HCT116 (cell line): Measurements from ENCODE around the gene ABCC2. TPM values are rescaled to one million over a fixed set of nuclear protein-coding genes. Genes with fewer than 3 reads are reported as not detected.

ENCODE experiments used
- ATAC-seq: fragments of 200-7000 bp; cut with Tn5 transposase; 2 replicates; pipeline ENCODE4 v1.9.1; 2020; ENCODE audit warnings: mild to moderate bottlenecking, moderate library complexity
- BruUV-seq: library from RNA; stranded (reverse); fragments of 400-500 nt; replicated peaks from 2 replicates; lab custom pipeline; 2021; lab: Mats Ljungman, UMichigan
- CTCF ChIA-PET: fragments of 300-600 bp; sonication (Branson Sonifier 250); formaldehyde crosslinking; loops from one replicate; lab custom pipeline; 2021; ENCODE audit warnings: antibody characterized with exemption; lab: Charles Lee
- POLR2A ChIA-PET: fragments of 300-600, 350-600 bp; sonication (Branson Sonifier 250); formaldehyde crosslinking; loops from one replicate; lab custom pipeline; 2021; ENCODE audit warnings: antibody characterized with exemption; lab: Charles Lee
- RAD21 ChIA-PET, 2 experiments: fragments of 300-600 bp; sonication (Branson Sonifier 250); formaldehyde crosslinking; loops; one replicate each; lab custom pipeline; 2023; ENCODE audit warnings: low total read pairs in 2 of 2; ENCODE audit not compliant: uncharacterized antibody in 2 of 2, unreplicated experiment in 2 of 2, low non-redundant PET in 1 of 2; lab: Charles Lee
- DNase-seq: peaks from one replicate; pipeline ENCODE4 v3.0.0-alpha.2; 2010; ENCODE audit warnings: low read depth, low spot score
- H2AFZ ChIP-seq: fragments of 200-600 bp; shearing (Covaris generic), sonication (generic); 2 replicates; pipeline ENCODE4 v1.6.1; 2017; ENCODE audit warnings: low read depth, mixed run types, mixed read lengths, antibody characterized with exemption, low read length; ENCODE audit not compliant: poor library complexity, severe bottlenecking
- H3K27ac ChIP-seq: 2 replicates; pipeline ENCODE4 v1.5.1; 2012; ENCODE audit warnings: low read depth, low read length
- H3K27me3 ChIP-seq: fragments of 200-600 bp; sonication (generic); 2 replicates; pipeline ENCODE4 v1.6.1; 2016; ENCODE audit warnings: mixed run types, low read length, mixed read lengths; ENCODE audit not compliant: insufficient read depth
- H3K36me3 ChIP-seq, 2 experiments: fragments of 200-500 bp in 1 of 2; fragments of 200-600 bp in 1 of 2; sonication (Bioruptor generic) in 1 of 2; sonication (generic) in 1 of 2; 2 replicates each; pipeline versions ENCODE4 v1.5.1 to v1.6.1; 2014 to 2016; ENCODE audit warnings: low read length in 2 of 2, inconsistent platforms in 1 of 2, mixed read lengths in 1 of 2, mixed run types in 1 of 2; ENCODE audit not compliant: insufficient read depth in 2 of 2, control insufficient read depth in 1 of 2
- H3K4me1 ChIP-seq, 2 experiments: fragments of 200-600 bp in 1 of 2; sonication (generic) in 1 of 2; 2 replicates each; pipeline versions ENCODE4 v1.5.1 to v1.6.1; 2012 to 2017; ENCODE audit warnings: low read length in 2 of 2, inconsistent platforms in 1 of 2, mild to moderate bottlenecking in 1 of 2, mixed read lengths in 1 of 2, mixed run types in 1 of 2, moderate library complexity in 1 of 2; ENCODE audit not compliant: insufficient read depth in 2 of 2, control insufficient read depth in 1 of 2
- H3K4me2 ChIP-seq: fragments of 200-600 bp; sonication (generic); 2 replicates; pipeline ENCODE4 v1.6.1; 2017; ENCODE audit warnings: mixed run types, low read length, mixed read lengths
- H3K4me3 ChIP-seq, 2 experiments: fragments of 200-600 bp in 1 of 2; sonication (generic) in 1 of 2; replicated peaks in 1 of 2; 2 replicates each; pipeline ENCODE4 v1.5.1; 2011 to 2016; ENCODE audit warnings: low read length in 2 of 2, control low read depth in 1 of 2, low read depth in 1 of 2, mild to moderate bottlenecking in 1 of 2, mixed read lengths in 1 of 2, mixed run types in 1 of 2
- H3K79me2 ChIP-seq: fragments of 200-600 bp; sonication (generic); 2 replicates; pipeline ENCODE4 v1.6.1; 2017; ENCODE audit warnings: mild to moderate bottlenecking, mixed run types, low read length, moderate library complexity, mixed read lengths; ENCODE audit not compliant: insufficient read depth
- H3K9ac ChIP-seq: fragments of 200-600 bp; sonication (generic); 2 replicates; pipeline ENCODE4 v1.6.1; 2016; ENCODE audit warnings: low read length, mixed read lengths
- H3K9me2 ChIP-seq: fragments of 200-600 bp; sonication (generic), shearing (Covaris generic); 2 replicates; pipeline ENCODE4 v1.6.1; 2017; ENCODE audit warnings: mixed run types, mild to moderate bottlenecking, moderate library complexity; ENCODE audit not compliant: insufficient read depth
- H3K9me3 ChIP-seq, 2 experiments: fragments of 200-500 bp in 1 of 2; fragments of 200-600 bp in 1 of 2; sonication (Bioruptor generic) in 1 of 2; sonication (generic) in 1 of 2; 2 replicates each; pipeline ENCODE4 v1.6.1; 2014 to 2017; ENCODE audit warnings: low read length in 2 of 2, mixed read lengths in 2 of 2, inconsistent platforms in 1 of 2, low read depth in 1 of 2, mild to moderate bottlenecking in 1 of 2, mixed run types in 1 of 2, moderate library complexity in 1 of 2; ENCODE audit not compliant: control insufficient read depth in 1 of 2, insufficient read depth in 1 of 2
- H4K20me1 ChIP-seq: fragments of 200-600 bp; sonication (generic), shearing (Covaris generic); 2 replicates; pipeline ENCODE4 v1.6.1; 2017; ENCODE audit warnings: mixed run types, mild to moderate bottlenecking, moderate library complexity; ENCODE audit not compliant: insufficient read depth
- CEBPB ChIP-seq: IDR thresholded peaks from 2 replicates; pipeline ENCODE4 v1.6.1; 2012; ENCODE audit warnings: low read depth
- EGR1 ChIP-seq: IDR thresholded peaks from 2 replicates; pipeline ENCODE4 v1.6.1; 2012; ENCODE audit warnings: low read depth
- ELF1 ChIP-seq: IDR thresholded peaks from 2 replicates; pipeline ENCODE4 v1.6.1; 2012; ENCODE audit warnings: low read depth, borderline replicate concordance
- EZH2phosphoT487 ChIP-seq: fragments of 200-600 bp; IDR thresholded peaks from 2 replicates; pipeline ENCODE4 v1.6.1; 2018; ENCODE audit warnings: antibody characterized with exemption, borderline replicate concordance
- FOSL1 ChIP-seq: IDR thresholded peaks from 2 replicates; pipeline ENCODE4 v1.6.1; 2012; ENCODE audit warnings: low read depth
- JUND ChIP-seq: IDR thresholded peaks from 2 replicates; pipeline ENCODE4 v1.6.1; 2012
- POLR2AphosphoS5 ChIP-seq: IDR thresholded peaks from 2 replicates; pipeline ENCODE4 v1.6.1; 2011; ENCODE audit warnings: mild to moderate bottlenecking, low read depth, low read length, moderate library complexity
- SIN3A ChIP-seq: IDR thresholded peaks from 2 replicates; pipeline ENCODE4 v1.6.1; 2012; ENCODE audit warnings: low read depth
- SRF ChIP-seq: IDR thresholded peaks from 2 replicates; pipeline ENCODE4 v1.6.1; 2012; ENCODE audit warnings: low read depth
- YY1 ChIP-seq: IDR thresholded peaks from 2 replicates; pipeline ENCODE4 v1.6.1; 2011; ENCODE audit warnings: low read length, low read depth, moderate library complexity, mild to moderate bottlenecking; ENCODE audit not compliant: insufficient replicate concordance; ENCODE audit errors: extremely low read depth
- ZFX ChIP-seq: fragments of 450-650 bp; IDR thresholded peaks from 2 replicates; pipeline ENCODE4 v1.6.1; 2017
- ZNF274 ChIP-seq: fragments of 200-500 bp; sonication (Bioruptor generic); IDR thresholded peaks from 2 replicates; pipeline ENCODE4 v1.6.1; 2014; ENCODE audit warnings: mild to moderate bottlenecking, low read depth, low read length, inconsistent platforms
- intact Hi-C: fragments of 100-400 bp; cut with micrococcal nuclease; formaldehyde crosslinking; loops from 2 replicates; pipeline ENCODE4 v1.10.0; 2022
- total RNA-seq: library from RNA; stranded (reverse); gene quantifications from one replicate; pipeline ENCODE4 v1.2.1, GENCODE V29; 2021; ENCODE audit not compliant: unreplicated experiment
- TF ChIP-seq, protein P1 (sequence below): IDR thresholded peaks from 2 replicates; pipeline ENCODE4 v1.6.1; 2012
- TF ChIP-seq, protein P2 (sequence below): IDR thresholded peaks from 2 replicates; pipeline ENCODE4 v1.6.1; 2012
- TF ChIP-seq, protein P3 (sequence below): IDR thresholded peaks from 2 replicates; pipeline ENCODE4 v1.6.1; 2011; ENCODE audit warnings: mild to moderate bottlenecking, low read length, moderate library complexity; ENCODE audit not compliant: insufficient replicate concordance; ENCODE audit errors: extremely low read depth
- TF ChIP-seq, protein P4 (sequence below), 3 experiments: fragments of 200-600 bp in 1 of 3; sonication (generic) in 1 of 3; IDR thresholded peaks in 2 of 3; conservative IDR thresholded peaks in 1 of 3; 2 replicates each; pipeline ENCODE4 v1.5.1; 2012 to 2017; ENCODE audit warnings: low read depth in 2 of 3, low read length in 2 of 3, antibody characterized with exemption in 1 of 3, borderline replicate concordance in 1 of 3, control low read depth in 1 of 3, mild to moderate bottlenecking in 1 of 3, mixed read lengths in 1 of 3, mixed run types in 1 of 3, moderate library complexity in 1 of 3; ENCODE audit not compliant: insufficient read depth in 1 of 3

Gene ABCC2
- total RNA-seq, 1 experiment from 2014 or later: 88.2 TPM

DNA sequence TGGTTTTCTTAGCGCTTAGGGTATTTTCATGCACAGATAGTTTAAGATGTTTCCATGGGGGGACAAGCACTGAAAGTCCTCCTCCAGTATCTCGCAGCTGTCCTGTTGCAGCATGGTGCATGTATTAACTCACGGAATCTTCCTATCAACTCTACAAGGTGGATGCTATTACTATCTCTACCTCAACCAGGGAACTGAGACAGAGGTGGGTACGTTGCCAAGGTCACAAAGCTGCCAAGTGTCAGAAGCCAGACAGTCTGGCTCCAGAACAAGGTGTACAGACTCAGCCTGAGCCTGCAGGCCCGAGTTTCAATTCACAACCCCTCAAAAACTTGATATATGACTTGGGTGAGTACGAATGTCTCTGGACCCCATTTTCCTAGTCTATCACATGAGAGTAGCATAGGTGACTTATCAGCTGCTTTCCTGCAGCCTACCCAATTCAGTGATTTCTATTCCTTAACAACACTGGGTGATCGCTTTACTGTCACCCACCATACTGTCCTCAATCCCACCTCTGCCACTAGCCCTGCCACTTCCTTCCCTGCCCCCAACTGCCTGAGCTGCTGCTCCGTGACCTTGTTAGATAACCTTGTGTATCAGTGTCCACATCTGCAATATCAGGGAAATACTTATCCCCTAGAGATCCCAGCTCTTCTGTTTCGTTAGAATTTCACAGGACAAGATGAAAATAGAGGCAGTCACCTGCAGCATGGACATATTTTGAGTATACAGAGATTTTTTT lies 92.1 kb downstream of the ABCC2 start:
- ATAC-seq: no peak
- no peak overlapping the region for H3K4me2 ChIP-seq
- DNase-seq: no peak
- ChIA-PET CTCF (interaction anchor here (1.7 kb wide), 1 partner anchor 171 kb away, joined by 3 read pairs; no protein-coding TSS in a partner anchor), POLR2A (interaction anchor here (0.7 kb wide), 2 partner anchors 9 to 20 kb away, joined by 3 read pairs; no protein-coding TSS in a partner anchor), RAD21 (no interaction called here)
- H3K4me1 ChIP-seq: peaks cover 7 to 17% of the 10 kb centered on the region in 2 experiments; a peak in 2 of 4 replicates
- no peak overlapping the region for H3K4me3 ChIP-seq
- peaks cover 30 to 40% of the 10 kb centered on the region in 2 experiments for H3K36me3 ChIP-seq
- no peaks in the 10 kb centered on the region for H3K27me3 ChIP-seq
- H3K27ac ChIP-seq: no peak overlapping the region
- H3K9ac ChIP-seq: no peak overlapping the region
- H2AFZ ChIP-seq: no peak overlapping the region
- peak; percentile 32; the same call in 1 of the 2 replicates for TF ChIP-seq JUND
- no peak for TF ChIP-seq ZNF274
- TF ChIP-seq, protein P1, sequence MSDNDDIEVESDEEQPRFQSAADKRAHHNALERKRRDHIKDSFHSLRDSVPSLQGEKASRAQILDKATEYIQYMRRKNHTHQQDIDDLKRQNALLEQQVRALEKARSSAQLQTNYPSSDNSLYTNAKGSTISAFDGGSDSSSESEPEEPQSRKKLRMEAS: no peak
- no peak for TF ChIP-seq POLR2AphosphoS5
- TF ChIP-seq, protein P2, sequence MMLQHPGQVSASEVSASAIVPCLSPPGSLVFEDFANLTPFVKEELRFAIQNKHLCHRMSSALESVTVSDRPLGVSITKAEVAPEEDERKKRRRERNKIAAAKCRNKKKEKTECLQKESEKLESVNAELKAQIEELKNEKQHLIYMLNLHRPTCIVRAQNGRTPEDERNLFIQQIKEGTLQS: no peak
- TF ChIP-seq YY1: no peak
- no peak for TF ChIP-seq ELF1
- H3K9me3 ChIP-seq: no peaks in the 10 kb centered on the region
- intact Hi-C loops: no loop called here
- H4K20me1 ChIP-seq: no peaks in the 10 kb centered on the region
- no peaks in the 10 kb centered on the region for H3K9me2 ChIP-seq
- BruUV-seq: no TSS peak
- H3K79me2 ChIP-seq: no peaks in the 10 kb centered on the region; the same call in 1 of the 2 replicates

DNA sequence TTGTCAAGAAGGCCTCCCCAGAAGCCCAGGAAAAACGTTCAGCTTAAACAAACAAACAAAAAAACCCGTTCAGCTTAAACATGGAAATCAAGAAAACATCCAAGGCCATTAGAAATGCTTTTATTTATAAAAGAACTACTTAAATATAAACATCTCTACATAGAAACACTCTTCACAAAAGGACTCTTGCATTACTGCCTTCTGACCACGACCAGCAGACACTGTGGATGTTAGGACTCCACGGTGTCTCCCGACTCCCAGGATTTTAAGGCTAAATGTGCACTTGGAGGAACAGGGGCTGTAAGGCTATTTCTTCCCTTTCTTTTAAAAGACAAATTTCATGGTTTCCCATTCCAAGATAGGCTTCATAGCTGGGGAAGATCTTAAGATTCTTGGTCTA lies 93.0 kb downstream of the ABCC2 start:
- DNase-seq (no peak), ATAC-seq (no peak)
- Histone ChIP-seq H3K27ac (no peak overlapping the region), H3K9ac (no peak overlapping the region), H4K20me1 (no peaks in the 10 kb centered on the region), H2AFZ (no peak overlapping the region), H3K27me3 (no peaks in the 10 kb centered on the region), H3K4me1 (peaks cover 7 to 17% of the 10 kb centered on the region in 2 experiments; a peak in 2 of 4 replicates), H3K9me2 (no peaks in the 10 kb centered on the region), H3K4me2 (no peak overlapping the region), H3K36me3 (peaks cover 39 to 50% of the 10 kb centered on the region in 2 experiments), H3K4me3 (no peak overlapping the region), H3K9me3 (no peaks in the 10 kb centered on the region), H3K79me2 (no peaks in the 10 kb centered on the region; the same call in 1 of the 2 replicates)
- ChIA-PET CTCF (no interaction called here), POLR2A (no interaction called here), RAD21 (no interaction called here)
- intact Hi-C loops: no loop called here
- BruUV-seq: no TSS peak
- TF ChIP-seq CEBPB (no peak), ZFX (no peak), EZH2phosphoT487 (no peak), SRF (no peak), EGR1 (no peak), SIN3A (no peak), ZNF274 (no peak), FOSL1 (no peak), YY1 (no peak)
- TF ChIP-seq, protein P3, sequence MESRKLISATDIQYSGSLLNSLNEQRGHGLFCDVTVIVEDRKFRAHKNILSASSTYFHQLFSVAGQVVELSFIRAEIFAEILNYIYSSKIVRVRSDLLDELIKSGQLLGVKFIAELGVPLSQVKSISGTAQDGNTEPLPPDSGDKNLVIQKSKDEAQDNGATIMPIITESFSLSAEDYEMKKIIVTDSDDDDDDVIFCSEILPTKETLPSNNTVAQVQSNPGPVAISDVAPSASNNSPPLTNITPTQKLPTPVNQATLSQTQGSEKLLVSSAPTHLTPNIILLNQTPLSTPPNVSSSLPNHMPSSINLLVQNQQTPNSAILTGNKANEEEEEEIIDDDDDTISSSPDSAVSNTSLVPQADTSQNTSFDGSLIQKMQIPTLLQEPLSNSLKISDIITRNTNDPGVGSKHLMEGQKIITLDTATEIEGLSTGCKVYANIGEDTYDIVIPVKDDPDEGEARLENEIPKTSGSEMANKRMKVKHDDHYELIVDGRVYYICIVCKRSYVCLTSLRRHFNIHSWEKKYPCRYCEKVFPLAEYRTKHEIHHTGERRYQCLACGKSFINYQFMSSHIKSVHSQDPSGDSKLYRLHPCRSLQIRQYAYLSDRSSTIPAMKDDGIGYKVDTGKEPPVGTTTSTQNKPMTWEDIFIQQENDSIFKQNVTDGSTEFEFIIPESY: no peak
- TF ChIP-seq, protein P4, sequence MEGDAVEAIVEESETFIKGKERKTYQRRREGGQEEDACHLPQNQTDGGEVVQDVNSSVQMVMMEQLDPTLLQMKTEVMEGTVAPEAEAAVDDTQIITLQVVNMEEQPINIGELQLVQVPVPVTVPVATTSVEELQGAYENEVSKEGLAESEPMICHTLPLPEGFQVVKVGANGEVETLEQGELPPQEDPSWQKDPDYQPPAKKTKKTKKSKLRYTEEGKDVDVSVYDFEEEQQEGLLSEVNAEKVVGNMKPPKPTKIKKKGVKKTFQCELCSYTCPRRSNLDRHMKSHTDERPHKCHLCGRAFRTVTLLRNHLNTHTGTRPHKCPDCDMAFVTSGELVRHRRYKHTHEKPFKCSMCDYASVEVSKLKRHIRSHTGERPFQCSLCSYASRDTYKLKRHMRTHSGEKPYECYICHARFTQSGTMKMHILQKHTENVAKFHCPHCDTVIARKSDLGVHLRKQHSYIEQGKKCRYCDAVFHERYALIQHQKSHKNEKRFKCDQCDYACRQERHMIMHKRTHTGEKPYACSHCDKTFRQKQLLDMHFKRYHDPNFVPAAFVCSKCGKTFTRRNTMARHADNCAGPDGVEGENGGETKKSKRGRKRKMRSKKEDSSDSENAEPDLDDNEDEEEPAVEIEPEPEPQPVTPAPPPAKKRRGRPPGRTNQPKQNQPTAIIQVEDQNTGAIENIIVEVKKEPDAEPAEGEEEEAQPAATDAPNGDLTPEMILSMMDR (IDR thresholded peaks at IDR 0.05 in 2 of 3, conservative IDR thresholded peaks at IDR 0.05 in 1 of 3; ENCODE audit: borderline replicate concordance in 1 of 3, insufficient read depth in 1 of 3, low read depth in 2 of 3, low read length in 2 of 3): no peak
